Hematopoietic multipotent progenitor cell treated with erythropoietin and hydrocortisone succinate and interleukin-3 and kit ligand, for 17 days (in vitro differentiated cells): Measurements from ENCODE around the gene ERAS.
"Not testable (repeated sequence)": the region's sequence is repeated elsewhere in the genome, so short reads cannot be mapped to it uniquely, and the experiment has no call there.

Experiments used
- DNase-seq: peaks from one replicate; pipeline ENCODE4 v3.0.0-alpha.2; 2015; ENCODE audit warnings: low spot score

The ERAS gene

GRCh38 chrX:48831136-48831908 is 5.0 kb downstream of the ERAS start:
- no peak for DNase-seq

GRCh38 chrX:48831909-48832291 is 5.6 kb downstream of the ERAS start:
- DNase-seq, result no peak

DNA sequence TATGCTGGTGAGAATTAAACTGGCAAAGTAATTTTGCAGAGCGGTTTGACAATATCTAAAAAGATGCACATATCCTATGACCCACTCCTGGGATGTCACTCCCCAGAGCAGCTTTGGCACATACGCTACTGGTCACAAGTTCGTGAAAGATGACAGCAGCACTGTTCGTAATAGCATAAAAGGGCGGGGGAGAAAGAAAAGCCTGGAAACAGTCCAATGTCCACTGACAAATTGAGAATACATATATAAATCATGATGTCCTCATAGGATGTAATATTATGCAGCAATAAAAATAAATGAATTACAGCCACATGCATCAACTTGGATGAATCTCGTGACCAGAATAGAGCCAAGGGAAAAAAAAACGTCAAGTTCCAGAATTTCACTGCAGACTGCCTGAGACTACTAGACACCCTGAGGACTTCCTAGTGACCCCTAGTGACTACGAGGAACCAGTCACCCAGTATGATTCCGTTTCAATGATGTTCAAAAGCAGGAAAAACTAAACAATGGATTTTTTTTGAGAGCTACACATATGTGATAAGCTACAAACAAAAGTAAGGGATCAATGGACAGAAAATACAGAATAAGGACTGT is 7.3 kb downstream of the ERAS start:
- no peak for DNase-seq

DNA sequence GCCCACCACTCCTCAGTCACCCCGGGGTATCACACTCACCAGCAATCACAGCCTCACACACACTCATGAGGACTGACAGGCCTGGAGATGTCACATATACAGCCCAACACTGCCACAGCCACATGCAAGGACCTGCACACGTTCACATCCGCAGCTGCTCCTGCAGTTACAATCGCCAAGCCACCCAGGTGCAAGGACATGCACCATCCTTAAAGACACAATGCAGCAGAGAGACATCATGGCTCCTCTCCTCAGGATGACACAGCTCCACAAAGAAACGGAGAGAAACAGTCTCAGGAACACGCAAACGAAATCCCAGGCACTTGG is 8.0 kb downstream of the ERAS start:
- DNase-seq, result no peak

- peak; percentile 34 for DNase-seq
These were observed 9.4 kb downstream of the ERAS start, which contains the start of gene PCSK1N for GRCh38 chrX:48835524-48836329. PCSK1N (minus strand) TSS chrX:48835610; CDS start chrX:48835532, 78 bp downstream.

DNA sequence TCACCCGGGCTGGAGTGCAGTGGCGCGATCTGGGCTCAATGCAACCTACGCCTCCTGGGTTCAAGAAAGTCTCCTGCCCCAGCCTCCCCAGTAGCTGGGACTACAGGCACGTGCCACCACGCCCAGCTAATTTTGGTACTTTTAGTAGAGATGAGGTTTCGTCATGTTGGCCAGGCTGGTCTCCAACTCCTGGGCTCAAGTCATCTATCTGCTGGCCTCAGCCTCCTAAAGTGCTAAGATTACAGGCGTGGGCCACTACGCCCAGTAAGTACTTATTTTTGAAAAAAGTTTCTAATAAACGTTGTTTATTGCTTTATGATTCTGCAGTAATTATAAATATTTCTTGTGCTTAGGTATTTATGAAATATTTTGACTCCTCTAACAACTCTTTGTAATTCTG is 13.4 kb downstream of the ERAS start:
- DNase-seq, result peak; percentile 66

DNA sequence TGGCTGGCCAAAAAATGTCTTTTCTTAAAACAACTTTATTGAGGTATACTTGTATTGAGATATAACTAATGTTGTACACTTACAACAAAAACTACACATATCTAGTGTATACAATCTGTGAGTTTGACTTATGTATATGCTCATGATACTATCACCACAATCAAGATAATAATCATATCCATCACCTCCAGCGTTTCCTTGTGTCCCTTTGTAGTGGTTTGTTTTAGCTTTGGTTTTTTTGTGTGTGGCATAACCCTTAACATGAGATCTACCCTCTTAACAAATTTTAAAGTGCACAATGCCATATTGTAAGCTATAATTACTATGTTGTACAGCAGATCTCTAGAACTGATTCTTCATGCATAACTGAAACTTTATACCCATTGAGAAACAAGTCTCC is 22.5 kb downstream of the ERAS start:
- DNase-seq, result no peak

GRCh38 chrX:48852857-48853256 is 26.5 kb downstream of the ERAS start:
- no peak for DNase-seq

GRCh38 chrX:48853494-48853893 is 27.2 kb downstream of the ERAS start:
- DNase-seq, result not testable (repeated sequence)

- DNase-seq, result not testable (repeated sequence)
These were observed 27.9 kb downstream of the ERAS start for GRCh38 chrX:48854121-48854804.

GRCh38 chrX:48854898-48855297 is 28.6 kb downstream of the ERAS start:
- DNase-seq, result peak; percentile 28

- no peak for DNase-seq
These were observed 37.9 kb downstream of the ERAS start for GRCh38 chrX:48864210-48864609.

GRCh38 chrX:48872017-48872416 is 45.7 kb downstream of the ERAS start:
- DNase-seq, result not testable (repeated sequence)

DNA sequence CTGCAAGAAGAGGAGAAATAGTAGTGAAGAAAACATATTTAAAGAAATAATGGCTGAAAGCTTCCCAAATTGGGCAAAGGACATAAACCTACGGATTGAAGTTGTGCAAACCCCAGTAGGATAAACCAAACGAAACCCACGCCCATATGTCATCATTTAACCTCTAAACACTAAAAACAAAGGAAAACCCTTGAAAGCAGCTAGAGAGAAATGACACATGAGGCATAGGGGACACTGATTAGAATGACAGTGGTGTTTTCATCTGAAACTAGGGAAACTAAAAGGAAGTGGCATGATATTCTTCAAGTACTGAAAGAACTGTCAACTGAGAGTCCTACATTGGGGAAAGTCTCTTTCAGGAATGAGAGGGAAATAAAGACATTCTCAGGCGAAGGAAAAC is 50.6 kb downstream of the ERAS start:
- not testable (repeated sequence) for DNase-seq
